CD4-positive, alpha-beta T cell treated with Interleukin-21 for 1 hour (primary cell): ENCODE data around the gene SLPI.

Experiments used
- DNase-seq: peaks from one replicate; pipeline ENCODE4 v3.0.0-alpha.2; 2020

SLPI gene

DNA sequence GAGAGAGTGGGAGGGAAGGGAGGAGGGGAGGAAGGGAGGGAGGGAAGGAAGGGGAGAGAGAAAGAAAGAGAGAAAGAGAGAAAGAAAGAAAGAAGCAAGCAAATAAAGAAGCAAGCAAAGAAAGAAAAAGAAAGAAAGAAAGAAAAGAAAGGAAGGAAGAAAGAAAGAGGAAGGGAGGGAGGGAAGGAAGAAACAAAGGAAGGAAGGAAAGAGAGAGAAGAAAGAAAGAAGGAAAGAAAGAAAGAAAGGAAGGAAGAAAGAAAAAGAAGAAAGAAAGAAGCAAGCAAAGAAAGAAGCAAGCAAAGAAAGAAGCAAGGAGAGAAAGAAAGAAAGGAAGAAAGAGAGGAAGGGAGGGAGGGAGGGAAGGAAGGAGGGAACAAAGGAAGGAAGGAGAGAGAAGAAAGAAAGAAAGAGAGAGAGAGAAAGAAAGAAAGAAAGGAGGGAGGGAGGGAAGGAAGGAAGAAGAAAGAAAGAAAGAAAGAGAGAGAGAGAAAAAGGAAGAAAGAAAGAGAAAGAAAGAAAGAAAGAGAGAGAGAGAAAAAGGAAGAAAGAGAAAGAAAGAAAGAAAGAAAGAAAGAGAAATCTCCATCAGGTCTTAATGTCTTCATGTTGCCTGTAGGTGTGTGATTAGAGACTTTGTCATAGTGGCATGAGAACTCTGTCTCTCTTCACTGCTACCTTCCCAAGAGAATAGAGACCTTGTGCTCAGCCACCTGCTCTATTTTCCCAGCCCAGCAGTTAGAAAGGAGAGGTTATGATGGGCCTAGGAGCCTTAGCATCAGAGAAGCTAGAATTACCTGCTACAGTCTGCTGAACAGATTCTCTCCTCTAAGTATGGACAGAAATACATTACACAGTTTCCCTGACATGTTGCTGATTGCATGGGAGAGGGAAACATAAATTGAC is 42.5 kb downstream of the SLPI start:
- no peak for DNase-seq

DNA sequence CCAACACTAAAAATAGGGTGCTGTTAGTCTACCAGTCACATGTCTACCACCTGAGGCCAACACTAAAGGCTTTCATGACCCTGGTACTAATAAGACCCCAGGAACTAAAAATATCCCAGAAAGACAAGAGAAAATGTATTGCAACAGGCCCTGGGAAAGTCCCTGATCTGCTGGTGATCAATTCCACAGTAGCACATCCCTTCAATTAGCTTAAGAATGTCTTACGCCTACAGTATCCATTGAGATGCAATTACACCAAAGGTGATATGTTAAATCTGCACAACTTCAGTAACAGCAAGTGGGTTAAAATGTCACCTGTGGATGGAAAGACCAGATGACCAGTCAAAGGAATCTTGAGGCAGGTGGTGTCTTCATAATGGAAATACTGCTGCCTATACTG is 44.4 kb downstream of the SLPI start:
- no peak for DNase-seq

DNA sequence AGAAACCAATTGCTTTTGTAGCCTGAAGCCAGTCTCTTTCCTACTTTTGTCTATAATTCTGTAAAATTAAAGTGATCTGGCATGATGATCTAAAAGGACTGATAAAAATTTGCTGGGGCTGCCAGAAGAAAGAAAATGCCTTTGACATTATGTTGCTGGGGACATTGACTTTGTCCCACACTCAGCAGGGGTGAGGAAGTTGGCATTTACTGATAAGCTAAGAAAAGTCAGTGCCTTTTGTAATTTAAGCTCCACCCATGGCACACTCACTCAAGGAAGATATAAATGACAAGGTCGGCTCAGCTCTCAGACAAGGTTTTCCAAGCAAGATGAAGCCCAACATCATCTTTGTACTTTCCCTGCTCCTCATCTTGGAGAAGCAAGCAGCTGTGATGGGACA is 47.6 kb downstream of the SLPI start, which contains the start of gene SEMG1:
Gene SEMG1 (plus strand): TSS at position 309 of the 400 bp plus-strand sequence. CDS start 21 bp downstream, at position 330.
- no peak for DNase-seq
